WTC11 (cell line): Measurements from ENCODE around the gene COPB1. TPM values are rescaled to one million over a fixed set of nuclear protein-coding genes. Genes with fewer than 3 reads are reported as not detected.

Experiments used
- ATAC-seq: fragments of 200-7000 bp; cut with Tn5 transposase; 2 replicates; pipeline ENCODE4 v1.10.0; 2021; ENCODE audit warnings: mild to moderate bottlenecking, moderate library complexity
- CTCF ChIA-PET: fragments of 300-600 bp; sonication (Branson Sonifier 250); formaldehyde crosslinking; loops from one replicate; lab custom pipeline; 2021; ENCODE audit warnings: antibody characterized with exemption; lab: Charles Lee
- POLR2A ChIA-PET: fragments of 350-600 bp; sonication (Branson Sonifier 250); formaldehyde crosslinking; loops from one replicate; lab custom pipeline; 2021; ENCODE audit warnings: antibody characterized with exemption; lab: Charles Lee
- DNase-seq: peaks from one replicate; pipeline ENCODE4 v3.0.0; 2021; ENCODE audit warnings: low spot score
- H3K27ac Mint-ChIP-seq: 2 replicates; pipeline ENCODE4 v1.8.0; 2021; ENCODE audit warnings: mixed read lengths
- H3K27me3 Mint-ChIP-seq: 2 replicates; pipeline ENCODE4 v1.8.0; 2021; ENCODE audit warnings: low read depth, mild to moderate bottlenecking, moderate library complexity, mixed read lengths
- H3K36me3 Mint-ChIP-seq: 2 replicates; pipeline ENCODE4 v1.8.0; 2021; ENCODE audit warnings: mixed read lengths
- H3K4me1 Mint-ChIP-seq: 2 replicates; pipeline ENCODE4 v1.8.0; 2022; ENCODE audit warnings: mixed read lengths
- H3K4me3 Mint-ChIP-seq: 2 replicates; pipeline ENCODE4 v1.8.0; 2021; ENCODE audit warnings: mild to moderate bottlenecking, moderate library complexity, mixed read lengths
- H3K9me3 Mint-ChIP-seq: 2 replicates; pipeline ENCODE4 v1.8.0; 2021; ENCODE audit warnings: mixed read lengths
- ARID4B ChIP-seq: sonication (generic); formaldehyde crosslinking; IDR thresholded peaks from 2 replicates; pipeline ENCODE4 v1.8.0; 2023; ENCODE audit warnings: missing genetic modification reagents, mild to moderate bottlenecking, borderline replicate concordance
- FOXP1 ChIP-seq: sonication (generic); formaldehyde crosslinking; IDR thresholded peaks from 2 replicates; pipeline ENCODE4 v1.8.0; 2022; ENCODE audit warnings: missing genetic modification reagents, mild to moderate bottlenecking, moderate library complexity, borderline replicate concordance
- JAZF1 ChIP-seq: fragments of 250-450 bp; sonication (Bioruptor Pico); IDR thresholded peaks from 2 replicates; pipeline ENCODE4 v1.9.0; 2021; ENCODE audit warnings: moderate library complexity, mild to moderate bottlenecking, inconsistent platforms
- KAT7 ChIP-seq: sonication (generic); formaldehyde crosslinking; IDR thresholded peaks from 2 replicates; pipeline ENCODE4 v1.8.1; 2023; ENCODE audit warnings: missing genetic modification reagents, mild to moderate bottlenecking, borderline replicate concordance
- NR2C2 ChIP-seq: sonication (generic); formaldehyde crosslinking; IDR thresholded peaks from 2 replicates; pipeline ENCODE4 v1.8.0; 2022; ENCODE audit warnings: mild to moderate bottlenecking, missing genetic modification reagents
- SMAD3 ChIP-seq: sonication (generic); formaldehyde crosslinking; IDR thresholded peaks from 2 replicates; pipeline ENCODE4 v1.8.0; 2022; ENCODE audit warnings: missing genetic modification reagents, mild to moderate bottlenecking, borderline replicate concordance
- SMAD4 ChIP-seq: sonication (generic); formaldehyde crosslinking; IDR thresholded peaks from 2 replicates; pipeline ENCODE4 v1.8.0; 2022; ENCODE audit warnings: mild to moderate bottlenecking, missing genetic modification reagents
- TCF7 ChIP-seq: sonication (generic); formaldehyde crosslinking; IDR thresholded peaks from 2 replicates; pipeline ENCODE4 v1.8.0; 2022; ENCODE audit warnings: mild to moderate bottlenecking, low read depth, missing genetic modification reagents, moderate library complexity
- TEAD1 ChIP-seq: sonication (generic); formaldehyde crosslinking; IDR thresholded peaks from 2 replicates; pipeline ENCODE4 v1.8.0; 2022; ENCODE audit warnings: mild to moderate bottlenecking, missing genetic modification reagents
- TEAD4 ChIP-seq: sonication (generic); formaldehyde crosslinking; IDR thresholded peaks from 2 replicates; pipeline ENCODE4 v1.8.0; 2022; ENCODE audit warnings: mild to moderate bottlenecking, missing genetic modification reagents
- ZMAT4 ChIP-seq: fragments of 250-450 bp; sonication (Bioruptor Pico); IDR thresholded peaks from 2 replicates; pipeline ENCODE4 v1.9.0; 2021; ENCODE audit warnings: mild to moderate bottlenecking
- ZNF121 ChIP-seq: sonication (generic); formaldehyde crosslinking; IDR thresholded peaks from 2 replicates; pipeline ENCODE4 v1.8.0; 2023; ENCODE audit warnings: missing genetic modification reagents
- ZNF232 ChIP-seq: sonication (generic); formaldehyde crosslinking; IDR thresholded peaks from 2 replicates; pipeline ENCODE4 v1.8.0; 2022; ENCODE audit warnings: mild to moderate bottlenecking, missing genetic modification reagents
- ZNF532 ChIP-seq: fragments of 250-450 bp; sonication (Bioruptor Pico); IDR thresholded peaks from 2 replicates; pipeline ENCODE4 v1.9.0; 2021; ENCODE audit warnings: mild to moderate bottlenecking, borderline replicate concordance
- total RNA-seq: library from RNA; stranded (reverse); gene quantifications from 3 replicates; pipeline ENCODE4 v1.2.3, GENCODE V29; 2021
- TF ChIP-seq, protein P1 (sequence below): sonication (generic); formaldehyde crosslinking; IDR thresholded peaks from 2 replicates; pipeline ENCODE4 v1.8.0; 2023; ENCODE audit warnings: mild to moderate bottlenecking, missing genetic modification reagents
- TF ChIP-seq, protein P2 (sequence below): sonication (generic); formaldehyde crosslinking; conservative IDR thresholded peaks from 2 replicates; pipeline ENCODE4 v1.8.1; 2022; ENCODE audit warnings: mild to moderate bottlenecking, missing genetic modification reagents
- TF ChIP-seq, protein P3 (sequence below): fragments of 250-450 bp; sonication (Bioruptor Pico); IDR thresholded peaks from 2 replicates; pipeline ENCODE4 v2.1.2; 2022; ENCODE audit warnings: mild to moderate bottlenecking, moderate library complexity

Gene COPB1
- total RNA-seq, 1 experiment from 2014 or later = 76.3 TPM

DNA sequence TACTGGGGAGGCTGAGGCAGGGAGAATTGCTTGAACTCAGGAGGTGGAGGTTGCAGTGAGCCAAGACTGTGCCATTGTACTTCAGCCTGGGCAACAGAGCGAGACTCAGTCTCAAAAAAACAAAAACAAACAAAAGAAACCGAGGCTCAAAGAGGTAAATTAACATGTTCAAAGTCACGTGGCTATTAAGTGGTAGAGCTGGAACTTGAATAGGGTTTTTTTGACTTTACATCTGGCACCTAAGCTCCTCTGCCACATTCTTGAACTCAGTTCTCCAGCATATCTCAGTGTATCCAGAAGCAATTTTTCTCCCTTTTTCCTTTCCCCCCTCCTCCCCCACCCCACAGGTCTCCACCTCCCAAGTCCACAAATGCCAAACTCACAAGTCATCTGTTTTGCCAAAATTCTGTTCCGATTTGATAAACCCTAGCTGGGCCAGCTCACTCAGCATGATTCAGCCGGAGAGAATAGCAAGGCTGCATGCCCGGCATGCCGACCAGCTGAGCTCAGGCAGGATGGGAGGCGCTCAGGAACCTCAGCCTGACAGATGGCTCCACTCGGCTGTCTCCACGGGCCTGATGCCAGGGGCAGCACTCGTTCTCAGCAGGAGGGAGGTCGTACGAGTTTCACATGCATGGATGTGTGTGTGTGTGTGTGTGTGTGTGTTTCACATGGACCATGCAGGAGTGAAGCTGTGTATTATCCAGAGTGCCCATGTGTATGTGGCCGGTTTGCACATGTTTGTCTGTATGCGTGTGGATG lies 77.4 kb downstream of the COPB1 start:
- peak; percentile 69 for DNase-seq

More for the DNA sequence above, 77.4 kb downstream of the COPB1 start:
- CTCF ChIA-PET = interaction anchor here (0.6 to 2.8 kb wide), 12 partner anchors 9 to 485 kb away, joined by 3 to 26 read pairs (median 4); no protein-coding TSS in a partner anchor
- Mint-ChIP-seq H3K36me3 (no peaks in the 10 kb centered on the region), H3K4me3 (no peak overlapping the region), H3K27ac (no peak overlapping the region)
- TF ChIP-seq ZMAT4 (CRISPR knock-in tag) (no peak), ARID4B (CRISPR knock-in tag) (no peak), TCF7 (CRISPR knock-in tag) (no peak), JAZF1 (CRISPR knock-in tag) (no peak), TEAD4 (CRISPR knock-in tag) (no peak), ZNF121 (CRISPR knock-in tag) (0 out of 2 replicates have a peak, but pooled peaks have one; percentile 15), FOXP1 (peak; percentile 65; the same call in 1 of the 2 replicates), NR2C2 (no peak), SMAD3 (CRISPR knock-in tag) (no peak), KAT7 (CRISPR knock-in tag) (no peak), ZNF232 (no peak), ZNF532 (no peak), TEAD1 (CRISPR knock-in tag) (peak; percentile 65; the same call in 1 of the 2 replicates), SMAD4 (no peak)
- TF ChIP-seq, protein P1, sequence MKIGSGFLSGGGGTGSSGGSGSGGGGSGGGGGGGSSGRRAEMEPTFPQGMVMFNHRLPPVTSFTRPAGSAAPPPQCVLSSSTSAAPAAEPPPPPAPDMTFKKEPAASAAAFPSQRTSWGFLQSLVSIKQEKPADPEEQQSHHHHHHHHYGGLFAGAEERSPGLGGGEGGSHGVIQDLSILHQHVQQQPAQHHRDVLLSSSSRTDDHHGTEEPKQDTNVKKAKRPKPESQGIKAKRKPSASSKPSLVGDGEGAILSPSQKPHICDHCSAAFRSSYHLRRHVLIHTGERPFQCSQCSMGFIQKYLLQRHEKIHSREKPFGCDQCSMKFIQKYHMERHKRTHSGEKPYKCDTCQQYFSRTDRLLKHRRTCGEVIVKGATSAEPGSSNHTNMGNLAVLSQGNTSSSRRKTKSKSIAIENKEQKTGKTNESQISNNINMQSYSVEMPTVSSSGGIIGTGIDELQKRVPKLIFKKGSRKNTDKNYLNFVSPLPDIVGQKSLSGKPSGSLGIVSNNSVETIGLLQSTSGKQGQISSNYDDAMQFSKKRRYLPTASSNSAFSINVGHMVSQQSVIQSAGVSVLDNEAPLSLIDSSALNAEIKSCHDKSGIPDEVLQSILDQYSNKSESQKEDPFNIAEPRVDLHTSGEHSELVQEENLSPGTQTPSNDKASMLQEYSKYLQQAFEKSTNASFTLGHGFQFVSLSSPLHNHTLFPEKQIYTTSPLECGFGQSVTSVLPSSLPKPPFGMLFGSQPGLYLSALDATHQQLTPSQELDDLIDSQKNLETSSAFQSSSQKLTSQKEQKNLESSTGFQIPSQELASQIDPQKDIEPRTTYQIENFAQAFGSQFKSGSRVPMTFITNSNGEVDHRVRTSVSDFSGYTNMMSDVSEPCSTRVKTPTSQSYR (CRISPR knock-in tag) = no peak
- TF ChIP-seq, protein P2, sequence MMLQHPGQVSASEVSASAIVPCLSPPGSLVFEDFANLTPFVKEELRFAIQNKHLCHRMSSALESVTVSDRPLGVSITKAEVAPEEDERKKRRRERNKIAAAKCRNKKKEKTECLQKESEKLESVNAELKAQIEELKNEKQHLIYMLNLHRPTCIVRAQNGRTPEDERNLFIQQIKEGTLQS (CRISPR knock-in tag) = peak; percentile 47; the same call in 1 of the 2 replicates
- TF ChIP-seq, protein P3, sequence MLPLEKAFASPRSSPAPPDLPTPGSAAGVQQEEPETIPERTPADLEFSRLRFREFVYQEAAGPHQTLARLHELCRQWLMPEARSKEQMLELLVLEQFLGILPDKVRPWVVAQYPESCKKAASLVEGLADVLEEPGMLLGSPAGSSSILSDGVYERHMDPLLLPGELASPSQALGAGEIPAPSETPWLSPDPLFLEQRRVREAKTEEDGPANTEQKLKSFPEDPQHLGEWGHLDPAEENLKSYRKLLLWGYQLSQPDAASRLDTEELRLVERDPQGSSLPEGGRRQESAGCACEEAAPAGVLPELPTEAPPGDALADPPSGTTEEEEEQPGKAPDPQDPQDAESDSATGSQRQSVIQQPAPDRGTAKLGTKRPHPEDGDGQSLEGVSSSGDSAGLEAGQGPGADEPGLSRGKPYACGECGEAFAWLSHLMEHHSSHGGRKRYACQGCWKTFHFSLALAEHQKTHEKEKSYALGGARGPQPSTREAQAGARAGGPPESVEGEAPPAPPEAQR (CRISPR knock-in tag) = no peak
- TF ChIP-seq, all 79 proteins: peak for 4
- peak; percentile 91 for ATAC-seq
- Mint-ChIP-seq H3K4me1 (peaks cover 12% of the 10 kb centered on the region), H3K9me3 (no peaks in the 10 kb centered on the region), H3K27me3 (no peaks in the 10 kb centered on the region; the same call in 1 of the 2 replicates)
- POLR2A ChIA-PET = interaction anchor here (0.6 to 1.3 kb wide), 3 partner anchors 70 to 103 kb away, joined by 4 to 8 read pairs (median 5); no protein-coding TSS in a partner anchor
